Adrenal gland (tissue), 12 donors: Measurements from ENCODE around the gene ACTN2. TPM values are rescaled to one million over a fixed set of nuclear protein-coding genes. Genes with fewer than 3 reads are reported as not detected.

Experiments
- DNase-seq, 7 donors: peaks; one replicate each; pipeline ENCODE4 v3.0.0-alpha.2; 2019 to 2020
- H3K27ac ChIP-seq, 5 donors: fragments of 200-600 bp; sonication (generic) in 4 of 5; 1 replicate in 3 of 5; 2 replicates in 2 of 5; pipeline versions ENCODE4 v1.5.1 to v1.8.0; 2016 to 2020; ENCODE audit warnings: mild to moderate bottlenecking in 1 of 5
- H3K27me3 ChIP-seq: fragments of 200-600 bp; 2 replicates; pipeline ENCODE4 v1.8.0; 2021
- H3K36me3 ChIP-seq, 2 donors: fragments of 200-600 bp; replicated peaks in 1 of 2; 1 replicate in 1 of 2; 2 replicates in 1 of 2; pipeline versions ENCODE4 v1.5.1 to v1.8.0; 2018 to 2022
- H3K4me1 ChIP-seq, 2 donors: fragments of 200-600 bp; replicated peaks in 1 of 2; 1 replicate in 1 of 2; 2 replicates in 1 of 2; pipeline versions ENCODE4 v1.5.1 to v1.8.0; 2018 to 2021
- H3K4me3 ChIP-seq, 4 donors: fragments of 200-600 bp; sonication (generic) in 3 of 4; one replicate each; pipeline ENCODE4 v1.5.1; 2016 to 2018
- H3K9me3 ChIP-seq, 3 donors: fragments of 200-600 bp; sonication (generic) in 1 of 3; replicated peaks in 1 of 3; 1 replicate in 2 of 3; 2 replicates in 1 of 3; pipeline versions ENCODE4 v1.5.1 to v1.8.0; 2016 to 2021
- POLR2A ChIP-seq, 2 donors: fragments of 450-650 bp; IDR thresholded peaks; one replicate each; pipeline ENCODE4 v1.6.1; 2017; ENCODE audit warnings: antibody characterized with exemption in 2 of 2, mild to moderate bottlenecking in 2 of 2, moderate library complexity in 1 of 2
- WGBS, 4 donors: extraction: QIAGEN DNeasy Blood & Tissue Kit in 2 of 4; methylation state at CpG; one replicate each; pipeline versions ENCODE4 v1.1.5 to v1.1.7; 2013 to 2017; 5-methylcytosine and 5-hydroxymethylcytosine counted together
- intact Hi-C, 2 donors: fragments of 100-400 bp; cut with DNase I; formaldehyde crosslinking; loops; one replicate each; pipeline versions ENCODE4 v1.14.1 to v1.15.0; 2022 to 2023
- polyA plus RNA-seq, 3 donors: library from polyadenylated mRNA; stranded (reverse); fragments of 200-250 nt in 2 of 3; fragments of 350-450 nt in 1 of 3; fragmentation: Illumina TruSeq in 1 of 3; extraction: RNeasy Lipid Tissue Mini Kit (QIAGEN cat#74804) in 1 of 3; gene quantifications; one replicate each; pipeline ENCODE4 v1.2.3, GENCODE V29; 2013 to 2014
- total RNA-seq, 9 donors: library from RNA; depleted of rRNA in 4 of 9; stranded (reverse); fragments of >200 nt in 4 of 9; fragments of 120-200 nt in 1 of 9; fragmentation: NEBNext Ultra II Directional in 1 of 9; extraction: Animal tissue kit (Norgen Biotek cat#: 25700) in 1 of 9; gene quantifications; one replicate each; pipeline versions ENCODE4 v1.1.0 to v1.2.4, GENCODE V29; 2013 to 2023
- TF ChIP-seq, protein P1 (sequence below), 6 experiments: fragments of 450-650 bp in 4 of 6; fragments of 200-600 bp in 2 of 6; sonication (generic) in 1 of 6; IDR thresholded peaks; 1 replicate in 5 of 6; 2 replicates in 1 of 6; pipeline versions ENCODE4 v1.5.1 to v1.8.0; 2016 to 2021; ENCODE audit warnings: antibody characterized with exemption in 6 of 6, mild to moderate bottlenecking in 2 of 6, moderate library complexity in 1 of 6
- donor health status: healthy with polysubstance abuse.
- donor health status: Bipolar disorder and iron deficiency.
- donor health status: DM: yes; HTN: yes; CAD: no.
- donor health status: DM: no; HTN: no; CAD: no.
- donor health status: DM: no; HTN: no; CAD: no.
- donor health status: DM: yes; HTN: yes; CAD: no.

ACTN2 gene
- total and polyA plus RNA-seq, 12 donors: under 0.01 to 1.0 (median 0.34) TPM; not detected in 2

DNA sequence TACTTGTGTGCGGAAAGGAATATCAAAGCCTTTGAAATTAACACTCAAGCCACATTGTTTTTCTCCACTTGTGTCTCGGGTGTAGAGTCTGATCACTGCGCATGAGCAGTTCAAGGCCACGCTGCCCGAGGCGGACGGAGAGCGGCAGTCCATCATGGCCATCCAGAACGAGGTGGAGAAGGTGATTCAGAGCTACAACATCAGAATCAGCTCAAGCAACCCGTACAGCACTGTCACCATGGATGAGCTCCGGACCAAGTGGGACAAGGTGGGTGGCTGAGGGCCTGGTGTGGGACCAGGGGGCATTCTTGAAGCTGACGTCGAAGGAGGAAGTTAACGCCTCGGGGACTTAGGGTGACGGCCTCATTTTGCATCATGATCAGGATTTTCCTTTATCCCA is 65.1 kb downstream of the ACTN2 start:
- Histone ChIP-seq H3K4me1 (no peaks in the 10 kb centered on the region), H3K27ac (no peak overlapping the region), H3K27me3 (peaks cover 4% of the 10 kb centered on the region), H3K36me3 (no peaks in the 10 kb centered on the region), H3K4me3 (no peak overlapping the region), H3K9me3 (no peaks in the 10 kb centered on the region)
- peak in 4 of 7 donors; percentile 8 to 27 (median 20) for DNase-seq
- intact Hi-C loops: no loop called here
- no peak for TF ChIP-seq POLR2A (IDR thresholded peaks at IDR 0.05)
- TF ChIP-seq, protein P1, sequence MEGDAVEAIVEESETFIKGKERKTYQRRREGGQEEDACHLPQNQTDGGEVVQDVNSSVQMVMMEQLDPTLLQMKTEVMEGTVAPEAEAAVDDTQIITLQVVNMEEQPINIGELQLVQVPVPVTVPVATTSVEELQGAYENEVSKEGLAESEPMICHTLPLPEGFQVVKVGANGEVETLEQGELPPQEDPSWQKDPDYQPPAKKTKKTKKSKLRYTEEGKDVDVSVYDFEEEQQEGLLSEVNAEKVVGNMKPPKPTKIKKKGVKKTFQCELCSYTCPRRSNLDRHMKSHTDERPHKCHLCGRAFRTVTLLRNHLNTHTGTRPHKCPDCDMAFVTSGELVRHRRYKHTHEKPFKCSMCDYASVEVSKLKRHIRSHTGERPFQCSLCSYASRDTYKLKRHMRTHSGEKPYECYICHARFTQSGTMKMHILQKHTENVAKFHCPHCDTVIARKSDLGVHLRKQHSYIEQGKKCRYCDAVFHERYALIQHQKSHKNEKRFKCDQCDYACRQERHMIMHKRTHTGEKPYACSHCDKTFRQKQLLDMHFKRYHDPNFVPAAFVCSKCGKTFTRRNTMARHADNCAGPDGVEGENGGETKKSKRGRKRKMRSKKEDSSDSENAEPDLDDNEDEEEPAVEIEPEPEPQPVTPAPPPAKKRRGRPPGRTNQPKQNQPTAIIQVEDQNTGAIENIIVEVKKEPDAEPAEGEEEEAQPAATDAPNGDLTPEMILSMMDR (IDR thresholded peaks at IDR 0.05): no peak
- WGBS, 4 donors: 57 to 63% (median 60%) methylated on average over 12 to 16 of the region's 16 CpGs

DNA sequence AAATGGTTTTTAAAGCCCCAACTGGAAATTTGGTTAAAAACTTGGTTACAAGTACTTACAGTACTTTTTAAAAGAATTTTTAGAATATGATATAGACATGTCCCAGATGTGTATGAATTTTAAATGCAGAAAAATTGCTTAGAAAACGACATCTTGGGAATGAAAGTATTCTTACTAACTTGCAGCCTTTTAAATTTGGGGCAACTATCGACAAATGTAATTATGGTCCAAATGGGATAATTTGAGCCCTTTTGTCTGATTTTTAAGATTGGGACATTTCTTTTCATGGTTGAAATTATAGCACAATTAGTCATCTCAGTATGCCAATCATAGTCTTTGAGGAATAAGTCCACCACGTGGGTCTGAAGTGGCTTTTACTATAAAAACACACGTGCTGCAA is 65.6 kb downstream of the ACTN2 start:
- Histone ChIP-seq H3K9me3 (no peaks in the 10 kb centered on the region), H3K27me3 (peaks cover 4% of the 10 kb centered on the region), H3K4me3 (no peak overlapping the region), H3K4me1 (no peaks in the 10 kb centered on the region), H3K36me3 (no peaks in the 10 kb centered on the region), H3K27ac (no peak overlapping the region)
- no peak for DNase-seq
- intact Hi-C loops: no loop called here
- WGBS, 4 donors: 74 to 78% (median 76%) methylated on average over 4 of the region's 4 CpGs
- TF ChIP-seq POLR2A (IDR thresholded peaks at IDR 0.05): no peak
- TF ChIP-seq, protein P1 (IDR thresholded peaks at IDR 0.05): no peak

DNA sequence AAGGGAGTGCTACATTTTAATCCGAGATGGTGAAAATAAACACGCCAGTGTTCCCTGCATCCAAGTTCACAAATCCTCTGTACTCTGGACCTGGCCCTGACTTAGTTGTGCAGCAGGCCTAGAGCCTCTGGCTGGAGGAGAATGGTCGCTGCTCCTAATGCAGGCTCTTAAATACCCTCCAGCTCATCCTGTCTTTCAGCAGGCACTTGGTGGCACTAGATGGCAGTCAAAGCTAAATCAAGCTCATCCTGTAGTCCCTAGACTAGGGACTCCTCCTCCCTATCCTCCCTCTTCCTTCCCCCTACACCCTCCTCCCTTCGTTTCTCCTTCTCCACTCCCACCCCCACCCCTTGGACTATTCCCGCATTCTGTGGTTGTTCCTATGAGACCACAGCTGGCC is 67.2 kb downstream of the ACTN2 start:
- Histone ChIP-seq H3K9me3 (no peaks in the 10 kb centered on the region), H3K4me3 (no peak overlapping the region), H3K36me3 (no peaks in the 10 kb centered on the region), H3K4me1 (no peaks in the 10 kb centered on the region), H3K27me3 (peaks cover 4% of the 10 kb centered on the region), H3K27ac (no peak overlapping the region)
- intact Hi-C loops: no loop called here
- WGBS, 4 donors: 59 to 73% (median 62%) methylated on average over 5 of the region's 5 CpGs
- TF ChIP-seq, protein P1 (IDR thresholded peaks at IDR 0.05): peak in 2 of 6 experiments; percentile 23 to 25
- TF ChIP-seq POLR2A (IDR thresholded peaks at IDR 0.05): no peak
- peak in 4 of 7 donors; percentile 15 to 27 (median 22) for DNase-seq

DNA sequence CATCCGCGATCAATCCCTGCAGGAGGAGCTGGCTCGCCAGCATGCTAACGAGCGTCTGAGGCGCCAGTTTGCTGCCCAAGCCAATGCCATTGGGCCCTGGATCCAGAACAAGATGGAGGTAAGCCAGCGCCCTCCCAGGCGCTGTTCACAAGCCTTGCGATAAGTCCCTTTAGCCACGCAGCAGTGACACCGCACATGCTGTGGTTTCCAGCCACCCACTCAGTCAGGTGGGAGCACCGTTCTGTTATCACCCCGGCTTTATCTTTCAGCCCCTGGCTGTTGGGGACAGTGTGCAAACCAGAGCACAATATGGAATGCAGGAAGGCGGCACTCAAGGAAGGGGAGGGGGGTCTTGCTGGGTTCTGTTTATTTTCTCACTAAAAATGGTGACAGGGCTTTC is 67.7 kb downstream of the ACTN2 start:
- 87 to 91% (median 90%) methylated on average over 9 to 14 of the region's 14 CpGs for WGBS, 4 donors
- DNase-seq: no peak
- TF ChIP-seq, protein P1 (IDR thresholded peaks at IDR 0.05): no peak
- no peak for TF ChIP-seq POLR2A (IDR thresholded peaks at IDR 0.05)
- no peak overlapping the region for H3K27ac ChIP-seq
- H3K27me3 ChIP-seq: peaks cover 4% of the 10 kb centered on the region
- no peaks in the 10 kb centered on the region for H3K36me3 ChIP-seq
- no peak overlapping the region for H3K4me3 ChIP-seq
- H3K4me1 ChIP-seq: no peaks in the 10 kb centered on the region
- intact Hi-C loops: no loop called here
- no peaks in the 10 kb centered on the region for H3K9me3 ChIP-seq
